NCI-H446 treated with DMSO at 0.1 percent for 48 hours (cell line): ENCODE measurements around the gene DDX49.

Experiments
- DNase-seq: peaks from one replicate; lab custom pipeline; 2025; lab: John Stamatoyannopoulos, UW

The DDX49 gene

GRCh38 chr19:18975011-18975410, 55.5 kb downstream of the DDX49 start:
- no peak for DNase-seq

DNA sequence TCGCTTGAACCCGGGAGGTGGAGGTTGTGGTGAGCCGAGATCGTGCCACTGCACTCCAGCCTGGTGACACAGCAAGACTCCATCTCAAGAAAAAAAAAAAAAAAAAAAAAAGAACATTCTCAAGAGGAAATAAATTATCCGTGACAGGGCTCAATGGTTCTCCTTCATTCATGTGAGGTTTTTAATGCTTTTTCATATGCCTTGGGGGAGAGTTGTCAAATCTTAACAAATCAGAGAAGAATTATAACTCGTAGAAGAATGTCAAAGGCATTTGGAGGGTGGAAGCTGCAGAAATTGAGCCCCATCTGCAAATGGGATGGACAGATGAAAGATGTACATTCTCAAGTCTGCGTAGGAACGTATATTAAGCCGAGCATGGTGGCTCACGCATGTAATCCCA, 56.4 kb downstream of the DDX49 start:
- DNase-seq: no peak
